IMR-90 (cell line): Measurements from ENCODE around the gene ALDH8A1. TPM values are rescaled to one million over a fixed set of nuclear protein-coding genes. Genes with fewer than 3 reads are reported as not detected.

Source experiments
- ATAC-seq: fragments of 200-7000 bp; cut with Tn5 transposase; 2 replicates; pipeline ENCODE4 v1.9.1; 2020; ENCODE audit warnings: low read depth, mild to moderate bottlenecking, moderate library complexity
- BruUV-seq: library from RNA; stranded (reverse); fragments of 400-500 nt; replicated peaks from 2 replicates; lab custom pipeline; 2021; lab: Mats Ljungman, UMichigan
- CTCF ChIA-PET: fragments of 300-600 bp; formaldehyde crosslinking; extraction: SDS; loops from one replicate; lab custom pipeline; 2021; ENCODE audit warnings: antibody characterized with exemption; lab: Yijun Ruan, JAX
- POLR2A ChIA-PET: fragments of 300-600 bp; sonication (Branson Sonifier 250); formaldehyde crosslinking; loops from one replicate; lab custom pipeline; 2022; ENCODE audit warnings: antibody characterized with exemption; ENCODE audit not compliant: unreplicated experiment; lab: Charles Lee
- DNase-seq: peaks from one replicate; pipeline ENCODE4 v3.0.0; 2013
- H2AFZ ChIP-seq: replicated peaks from 2 replicates; pipeline ENCODE3; 2013; ENCODE audit warnings: low read length, mild to moderate bottlenecking; ENCODE audit not compliant: poor library complexity
- H2AK5ac ChIP-seq: 2 replicates; pipeline ENCODE4 v1.6.1; 2013; ENCODE audit warnings: low read depth, low read length, inconsistent platforms
- H2AK9ac ChIP-seq: replicated peaks from 2 replicates; pipeline ENCODE3; 2013; ENCODE audit warnings: mild to moderate bottlenecking, low read depth, low read length, moderate library complexity; ENCODE audit not compliant: poor library complexity
- H2BK120ac ChIP-seq: 2 replicates; pipeline ENCODE4 v1.6.1; 2013; ENCODE audit warnings: low read depth, low read length, inconsistent platforms
- H2BK15ac ChIP-seq: 3 replicates; pipeline ENCODE4 v1.6.1; 2013; ENCODE audit warnings: low read depth, low read length, inconsistent platforms
- H2BK20ac ChIP-seq: 2 replicates; pipeline ENCODE4 v1.6.1; 2013; ENCODE audit warnings: low read depth, mild to moderate bottlenecking, inconsistent platforms, low read length, moderate library complexity
- H2BK5ac ChIP-seq: 2 replicates; pipeline ENCODE4 v1.6.1; 2013; ENCODE audit warnings: mild to moderate bottlenecking, low read depth, low read length, inconsistent platforms; ENCODE audit not compliant: poor library complexity, severe bottlenecking
- H3K14ac ChIP-seq: replicated peaks from 2 replicates; pipeline ENCODE4 v1.6.1; 2013; ENCODE audit warnings: low read depth, low read length, inconsistent platforms
- H3K18ac ChIP-seq: 2 replicates; pipeline ENCODE4 v1.6.1; 2013; ENCODE audit warnings: low read depth, low read length, control low read depth
- H3K23ac ChIP-seq: 2 replicates; pipeline ENCODE4 v1.6.1; 2013; ENCODE audit warnings: low read depth, low read length, inconsistent platforms
- H3K27ac ChIP-seq: 2 replicates; pipeline ENCODE4 v1.5.1; 2013; ENCODE audit warnings: mild to moderate bottlenecking, control low read depth, low read length; ENCODE audit not compliant: insufficient read depth
- H3K27me3 ChIP-seq: 2 replicates; pipeline ENCODE4 v1.6.1; 2013; ENCODE audit warnings: low read length; ENCODE audit not compliant: control insufficient read depth, insufficient read depth
- H3K36me3 ChIP-seq: 2 replicates; pipeline ENCODE4 v1.6.1; 2013; ENCODE audit warnings: low read length, mixed read lengths; ENCODE audit not compliant: control insufficient read depth, insufficient read depth
- H3K4ac ChIP-seq: 2 replicates; pipeline ENCODE4 v1.6.1; 2013; ENCODE audit warnings: low read depth, low read length, inconsistent platforms
- H3K4me1 ChIP-seq: 2 replicates; pipeline ENCODE4 v1.6.1; 2013; ENCODE audit warnings: low read length, mixed read lengths; ENCODE audit not compliant: control insufficient read depth, insufficient read depth
- H3K4me2 ChIP-seq: 2 replicates; pipeline ENCODE4 v1.6.1; 2013; ENCODE audit warnings: low read depth, mild to moderate bottlenecking, control low read depth, low read length, moderate library complexity
- H3K4me3 ChIP-seq: 2 replicates; pipeline ENCODE4 v1.5.1; 2013; ENCODE audit warnings: low read depth, mild to moderate bottlenecking, control low read depth, low read length, moderate library complexity; ENCODE audit not compliant: insufficient read depth
- H3K56ac ChIP-seq: 2 replicates; pipeline ENCODE4 v1.6.1; 2013; ENCODE audit warnings: low read length, inconsistent platforms; ENCODE audit not compliant: insufficient read depth; ENCODE audit errors: extremely low read depth
- H3K79me1 ChIP-seq, 2 experiments: 2 replicates each; pipeline ENCODE4 v1.6.1; 2013; ENCODE audit warnings: low read length in 2 of 2, inconsistent platforms in 1 of 2, low read depth in 1 of 2
- H3K9ac ChIP-seq: 2 replicates; pipeline ENCODE4 v1.6.1; 2013; ENCODE audit warnings: low read depth, low read length, control low read depth
- H3K9me1 ChIP-seq: 2 replicates; pipeline ENCODE4 v1.6.1; 2013; ENCODE audit warnings: low read length, inconsistent platforms; ENCODE audit not compliant: insufficient read depth
- H3K9me3 ChIP-seq: 2 replicates; pipeline ENCODE4 v1.6.1; 2013; ENCODE audit warnings: low read length; ENCODE audit not compliant: control insufficient read depth, insufficient read depth
- H4K20me1 ChIP-seq: 2 replicates; pipeline ENCODE4 v1.6.1; 2013; ENCODE audit warnings: low read length, inconsistent platforms; ENCODE audit not compliant: insufficient read depth
- H4K5ac ChIP-seq: 2 replicates; pipeline ENCODE4 v1.6.1; 2013; ENCODE audit warnings: mild to moderate bottlenecking, low read depth, low read length, control low read depth
- H4K8ac ChIP-seq, 2 experiments: 2 replicates each; pipeline ENCODE4 v1.6.1; 2013; ENCODE audit warnings: low read depth in 2 of 2, low read length in 2 of 2, control low read depth in 1 of 2, inconsistent platforms in 1 of 2
- H4K91ac ChIP-seq: 2 replicates; pipeline ENCODE4 v1.6.1; 2013; ENCODE audit warnings: low read depth, low read length, inconsistent platforms; ENCODE audit not compliant: insufficient read depth
- BHLHE40 ChIP-seq: fragments of 150-350 bp; IDR thresholded peaks from 2 replicates; pipeline ENCODE4 v1.6.1; 2016; ENCODE audit warnings: mild to moderate bottlenecking, low read depth, low read length
- CHD1 ChIP-seq: IDR thresholded peaks from 2 replicates; pipeline ENCODE4 v1.6.1; 2012; ENCODE audit warnings: low read depth, low read length, improper control_type of control experiment
- MXI1 ChIP-seq: IDR thresholded peaks from 2 replicates; pipeline ENCODE4 v1.6.1; 2012; ENCODE audit warnings: low read depth, mild to moderate bottlenecking, low read length, moderate library complexity, borderline replicate concordance
- POLR2A ChIP-seq: IDR thresholded peaks from 2 replicates; pipeline ENCODE4 v1.6.1; 2012; ENCODE audit warnings: mild to moderate bottlenecking, low read depth, low read length
- RCOR1 ChIP-seq: IDR thresholded peaks from 2 replicates; pipeline ENCODE4 v1.6.1; 2012; ENCODE audit warnings: mild to moderate bottlenecking, low read length, improper control_type of control experiment; ENCODE audit not compliant: insufficient replicate concordance
- USF2 ChIP-seq: fragments of 150-350 bp; IDR thresholded peaks from 2 replicates; pipeline ENCODE4 v1.6.1; 2017; ENCODE audit warnings: mild to moderate bottlenecking, antibody characterized with exemption, low read length, low read depth
- WGBS, 2 experiments: methylation state at CpG; one replicate each; pipeline versions ENCODE4 v1.1.5 to v1.1.7; 2013; ENCODE audit warnings: missing lambda C conversion rate in 2 of 2; ENCODE audit not compliant: insufficient read length in 1 of 2; ENCODE audit errors: extremely low coverage in 2 of 2; 5-methylcytosine and 5-hydroxymethylcytosine counted together
- dilution Hi-C: fragments of 300-500 bp; cut with HindIII; formaldehyde crosslinking; loops from one replicate; pipeline ENCODE4 v1.14.3; 2018; ENCODE audit warnings: low sequenced_read_pairs; ENCODE audit not compliant: unreplicated experiment
- in situ Hi-C: fragments of 300-500 bp; cut with MboI; formaldehyde crosslinking; loops from 3 replicates; pipeline ENCODE4 v1.14.3; 2019; ENCODE audit warnings: low sequenced_read_pairs, inconsistent platforms, mixed read lengths
- intact Hi-C: fragments of 100-400 bp; cut with micrococcal nuclease; formaldehyde crosslinking; loops from 2 replicates; pipeline ENCODE4 v1.10.0; 2022
- polyA plus RNA-seq, 3 experiments: library from polyadenylated mRNA; depleted of rRNA; stranded (reverse); fragments of >200 nt; gene quantifications; 2 replicates each; pipeline ENCODE4 v1.2.3, GENCODE V29; 2012; ENCODE audit warnings: low replicate concordance in 1 of 3
- total RNA-seq: library from RNA; depleted of rRNA; stranded (reverse); fragments of >200 nt; gene quantifications from 2 replicates; pipeline ENCODE4 v1.2.3, GENCODE V29; 2012

Gene ALDH8A1
- total and polyA plus RNA-seq, 2 of the 4 experiments (the other 2 are of a cell fraction) = under 0.01 to 0.15 TPM

GRCh38 chr6:134888316-134888715 lies 61.6 kb downstream of the ALDH8A1 start:
- no peak overlapping the region for H3K18ac ChIP-seq
- ATAC-seq (no peak), DNase-seq (no peak)
- no peak overlapping the region for H3K4ac ChIP-seq
- 86% methylated on average over 1 of the region's 3 CpGs; no CpG with 5 or more reads in 1 of the 2 experiments for WGBS, 2 experiments
- H2BK20ac ChIP-seq = no peak overlapping the region
- H3K9ac ChIP-seq = no peak overlapping the region
- H2AK9ac ChIP-seq = no peak overlapping the region
- H4K5ac ChIP-seq = no peak overlapping the region
- H4K8ac ChIP-seq = no peak overlapping the region
- no peak overlapping the region for H2BK15ac ChIP-seq
- ChIA-PET POLR2A (no interaction called here), CTCF (interaction anchor here (0.8 kb wide), 1 partner anchor 731 kb away, joined by 4 read pairs; no protein-coding TSS in a partner anchor)
- H3K9me1 ChIP-seq = no peaks in the 10 kb centered on the region
- no peak overlapping the region for H3K27ac ChIP-seq
- H2BK120ac ChIP-seq = no peak overlapping the region
- intact Hi-C loops = no loop called here
- TF ChIP-seq CHD1 (no peak), RCOR1 (no peak), USF2 (no peak), BHLHE40 (no peak), POLR2A (no peak), MXI1 (no peak)
- H3K36me3 ChIP-seq = no peaks in the 10 kb centered on the region
- BruUV-seq = no TSS peak
- no peak overlapping the region for H3K56ac ChIP-seq
- no peaks in the 10 kb centered on the region for H3K79me1 ChIP-seq
- no peak overlapping the region for H2AFZ ChIP-seq
- dilution Hi-C loops = no loop called here
- in situ Hi-C loops = no loop called here
- H4K20me1 ChIP-seq = no peaks in the 10 kb centered on the region
- H3K27me3 ChIP-seq = peaks cover 4% of the 10 kb centered on the region; the same call in 1 of the 2 replicates
- no peak overlapping the region for H3K14ac ChIP-seq
- H3K23ac ChIP-seq = no peak overlapping the region
- no peak overlapping the region for H4K91ac ChIP-seq
- H2AK5ac ChIP-seq = no peak overlapping the region
- peaks cover 13% of the 10 kb centered on the region for H3K9me3 ChIP-seq
- no peak overlapping the region for H2BK5ac ChIP-seq
- H3K4me2 ChIP-seq = no peak overlapping the region
- H3K4me1 ChIP-seq = no peaks in the 10 kb centered on the region
- no peak overlapping the region for H3K4me3 ChIP-seq
